ENCODE data around the gene INPP5F. TPM values are rescaled to one million over a fixed set of nuclear protein-coding genes. Genes with fewer than 3 reads are reported as not detected.

INPP5F gene
- total and polyA plus RNA-seq, 2 donors (not counting 1 experiment from before 2014, with no cell fraction given), result 15.0 to 23.3 TPM

DNA sequence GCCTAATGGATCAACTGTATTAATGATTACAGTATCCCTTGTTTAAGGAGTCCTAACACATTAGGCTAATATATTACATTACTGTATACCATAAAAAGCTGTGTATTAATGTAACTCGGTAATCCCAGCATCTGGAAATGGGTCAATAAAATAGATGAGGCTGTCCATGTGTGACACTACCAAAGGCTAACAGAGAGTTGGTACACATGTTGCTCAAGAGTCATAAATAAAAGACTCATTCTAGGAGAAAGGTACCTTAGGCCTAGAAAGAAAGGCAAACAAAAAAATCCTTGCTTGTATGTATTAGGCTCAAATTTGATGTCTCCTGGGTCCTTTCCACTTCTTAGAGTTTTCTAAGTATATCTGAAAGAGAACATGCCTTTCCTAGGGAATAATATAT is 132.2 kb downstream of the INPP5F start:
- TF ChIP-seq, protein P1, sequence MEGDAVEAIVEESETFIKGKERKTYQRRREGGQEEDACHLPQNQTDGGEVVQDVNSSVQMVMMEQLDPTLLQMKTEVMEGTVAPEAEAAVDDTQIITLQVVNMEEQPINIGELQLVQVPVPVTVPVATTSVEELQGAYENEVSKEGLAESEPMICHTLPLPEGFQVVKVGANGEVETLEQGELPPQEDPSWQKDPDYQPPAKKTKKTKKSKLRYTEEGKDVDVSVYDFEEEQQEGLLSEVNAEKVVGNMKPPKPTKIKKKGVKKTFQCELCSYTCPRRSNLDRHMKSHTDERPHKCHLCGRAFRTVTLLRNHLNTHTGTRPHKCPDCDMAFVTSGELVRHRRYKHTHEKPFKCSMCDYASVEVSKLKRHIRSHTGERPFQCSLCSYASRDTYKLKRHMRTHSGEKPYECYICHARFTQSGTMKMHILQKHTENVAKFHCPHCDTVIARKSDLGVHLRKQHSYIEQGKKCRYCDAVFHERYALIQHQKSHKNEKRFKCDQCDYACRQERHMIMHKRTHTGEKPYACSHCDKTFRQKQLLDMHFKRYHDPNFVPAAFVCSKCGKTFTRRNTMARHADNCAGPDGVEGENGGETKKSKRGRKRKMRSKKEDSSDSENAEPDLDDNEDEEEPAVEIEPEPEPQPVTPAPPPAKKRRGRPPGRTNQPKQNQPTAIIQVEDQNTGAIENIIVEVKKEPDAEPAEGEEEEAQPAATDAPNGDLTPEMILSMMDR (conservative IDR thresholded peaks at IDR 0.05 in 1 of 2, IDR thresholded peaks at IDR 0.05 in 1 of 2; ENCODE audit: low read depth in 1 of 2, low read length in 2 of 2), result no peak
- TF ChIP-seq EZH2 (IDR thresholded peaks at IDR 0.05; ENCODE audit: low read length, missing control alignments), result no peak
- Histone ChIP-seq H3K79me2 (ENCODE audit: control insufficient read depth, insufficient read depth, low read length) (peaks cover 37% of the 10 kb centered on the region), H3K9ac (ENCODE audit: insufficient read depth, low read length) (no peak overlapping the region)

DNA sequence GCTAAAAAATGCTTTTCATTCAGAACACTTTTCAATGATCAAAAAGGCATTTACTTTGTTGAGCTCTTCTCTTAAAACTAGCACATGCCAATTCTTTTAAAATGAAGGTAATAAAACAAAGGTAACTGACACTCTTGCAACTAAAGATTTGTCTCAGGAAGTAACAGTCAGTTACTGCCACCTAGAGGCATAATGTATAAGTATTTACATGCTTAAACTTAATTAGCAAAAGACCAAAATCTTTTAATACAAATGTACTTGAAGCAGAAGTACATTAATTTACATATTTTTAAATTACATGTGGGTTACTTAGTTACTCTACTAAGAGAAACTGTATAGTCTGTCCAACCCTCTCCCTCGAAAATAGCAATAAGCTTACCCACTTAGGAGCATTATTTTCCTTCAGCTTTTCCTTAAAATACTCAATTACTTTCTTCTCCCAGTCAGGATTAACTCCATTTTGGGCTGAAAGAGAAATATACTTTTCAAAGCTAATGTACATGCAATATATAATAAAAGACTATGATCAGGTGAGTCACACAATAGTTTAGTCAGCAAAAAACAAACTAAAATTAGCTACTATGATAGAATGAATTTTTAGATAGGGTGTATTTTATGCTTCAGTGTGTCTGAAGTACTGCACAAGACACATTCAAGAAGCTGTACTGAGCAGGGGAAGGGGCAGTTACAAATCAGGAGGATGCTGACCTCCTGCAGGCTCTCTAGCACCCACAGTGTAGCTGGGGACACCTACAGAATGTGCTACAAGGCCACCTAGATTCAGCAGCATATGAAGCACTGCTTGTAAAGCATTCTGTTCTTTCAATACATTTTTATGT is 133.8 kb downstream of the INPP5F start:
- Histone ChIP-seq H3K9ac (ENCODE audit: insufficient read depth, low read length) (no peak overlapping the region), H3K27ac (ENCODE audit: insufficient read depth, low read length) (no peak overlapping the region), H3K27me3 (ENCODE audit: control insufficient read depth, insufficient read depth, low read length) (no peaks in the 10 kb centered on the region), H2AFZ (ENCODE audit: low read length) (no peak overlapping the region), H4K20me1 (ENCODE audit: control insufficient read depth, extremely low read depth, insufficient read depth, low read length) (no peaks in the 10 kb centered on the region), H3K79me2 (ENCODE audit: control insufficient read depth, insufficient read depth, low read length) (peaks cover 49% of the 10 kb centered on the region), H3K4me3 (replicated peaks in 1 of 4; ENCODE audit: control extremely low read depth in 1 of 4, insufficient read depth in 1 of 4, low read depth in 3 of 4, low read length in 4 of 4) (no peak overlapping the region), H3K9me3 (ENCODE audit: control insufficient read depth, insufficient read depth, low read depth, low read length) (no peaks in the 10 kb centered on the region), H3K36me3 (ENCODE audit: control insufficient read depth, insufficient read depth, low read length) (peaks cover 3% of the 10 kb centered on the region), H3K4me1 (ENCODE audit: control insufficient read depth, extremely low read depth, insufficient read depth, low read length) (no peaks in the 10 kb centered on the region), H3K4me2 (ENCODE audit: extremely low read depth, insufficient read depth, low read length) (no peak overlapping the region)
- TF ChIP-seq, protein P1 (conservative IDR thresholded peaks at IDR 0.05 in 1 of 2, IDR thresholded peaks at IDR 0.05 in 1 of 2; ENCODE audit: low read depth in 1 of 2, low read length in 2 of 2), result peak; percentile 11 to 52
- TF ChIP-seq EZH2 (IDR thresholded peaks at IDR 0.05; ENCODE audit: low read length, missing control alignments), result no peak
- peak; percentile 42 to 73 for DNase-seq (ENCODE audit: low read depth in 2 of 2)

More for the DNA sequence above, 132.2 kb downstream of the INPP5F start:
- H3K27ac ChIP-seq (ENCODE audit: insufficient read depth, low read length), result no peak overlapping the region
- H3K27me3 ChIP-seq (ENCODE audit: control insufficient read depth, insufficient read depth, low read length), result no peaks in the 10 kb centered on the region
- no peak for DNase-seq (ENCODE audit: low read depth in 2 of 2)
- H3K4me2 ChIP-seq (ENCODE audit: extremely low read depth, insufficient read depth, low read length), result no peak overlapping the region
- H4K20me1 ChIP-seq (ENCODE audit: control insufficient read depth, extremely low read depth, insufficient read depth, low read length), result no peaks in the 10 kb centered on the region
- no peak overlapping the region for H3K4me3 ChIP-seq (replicated peaks in 1 of 4; ENCODE audit: control extremely low read depth in 1 of 4, insufficient read depth in 1 of 4, low read depth in 3 of 4, low read length in 4 of 4)
- peaks cover 8% of the 10 kb centered on the region for H3K36me3 ChIP-seq (ENCODE audit: control insufficient read depth, insufficient read depth, low read length)
- no peaks in the 10 kb centered on the region for H3K9me3 ChIP-seq (ENCODE audit: control insufficient read depth, insufficient read depth, low read depth, low read length)
- no peaks in the 10 kb centered on the region for H3K4me1 ChIP-seq (ENCODE audit: control insufficient read depth, extremely low read depth, insufficient read depth, low read length)
- H2AFZ ChIP-seq (ENCODE audit: low read length), result no peak overlapping the region

DNA sequence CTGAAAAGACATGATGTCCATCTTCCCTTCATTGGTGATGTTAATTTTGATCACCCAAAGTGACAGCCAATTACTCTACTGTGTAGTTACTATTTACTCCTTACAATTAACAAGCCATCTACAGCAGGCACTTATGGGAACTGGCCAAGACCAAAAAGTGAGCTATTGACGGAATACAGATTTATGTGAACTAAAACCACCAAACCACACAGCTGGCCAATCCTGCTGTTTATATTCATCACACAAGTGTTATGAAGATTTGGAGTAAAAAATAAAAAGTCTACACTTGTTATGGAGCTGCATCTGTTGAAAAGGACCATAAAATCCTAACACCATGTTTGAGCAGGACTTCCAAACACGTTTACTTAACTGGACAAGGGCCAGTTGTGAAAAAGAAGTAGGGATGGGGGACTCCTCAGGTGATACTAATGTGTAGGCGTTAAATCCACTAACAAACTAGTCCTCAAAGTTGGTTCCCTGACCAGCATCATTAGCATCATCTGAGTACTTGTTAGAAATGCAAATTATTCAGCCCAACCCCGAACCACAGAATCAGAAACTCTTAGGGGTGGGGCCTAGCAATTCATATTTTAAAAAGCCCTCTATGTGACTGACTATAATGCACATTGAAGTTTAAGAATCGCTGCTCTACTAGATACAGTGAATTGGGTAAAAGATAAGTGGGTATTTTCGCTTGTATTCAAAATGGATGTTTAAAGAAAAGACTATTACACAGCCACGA is 135.2 kb downstream of the INPP5F start:
- H3K27me3 ChIP-seq (ENCODE audit: control insufficient read depth, insufficient read depth, low read length), result no peaks in the 10 kb centered on the region
- H3K4me2 ChIP-seq (ENCODE audit: extremely low read depth, insufficient read depth, low read length), result no peak overlapping the region
- no peak overlapping the region for H3K4me3 ChIP-seq (replicated peaks in 1 of 4; ENCODE audit: control extremely low read depth in 1 of 4, insufficient read depth in 1 of 4, low read depth in 3 of 4, low read length in 4 of 4)
- peak; percentile 13 to 32 for DNase-seq (ENCODE audit: low read depth in 2 of 2)
- TF ChIP-seq, protein P1 (conservative IDR thresholded peaks at IDR 0.05 in 1 of 2, IDR thresholded peaks at IDR 0.05 in 1 of 2; ENCODE audit: low read depth in 1 of 2, low read length in 2 of 2), result no peak
- TF ChIP-seq EZH2 (IDR thresholded peaks at IDR 0.05; ENCODE audit: low read length, missing control alignments), result no peak
- H3K27ac ChIP-seq (ENCODE audit: insufficient read depth, low read length), result no peak overlapping the region
- peaks cover 63% of the 10 kb centered on the region for H3K79me2 ChIP-seq (ENCODE audit: control insufficient read depth, insufficient read depth, low read length)
- no peaks in the 10 kb centered on the region for H4K20me1 ChIP-seq (ENCODE audit: control insufficient read depth, extremely low read depth, insufficient read depth, low read length)
- H3K9me3 ChIP-seq (ENCODE audit: control insufficient read depth, insufficient read depth, low read depth, low read length), result no peaks in the 10 kb centered on the region
- H2AFZ ChIP-seq (ENCODE audit: low read length), result no peak overlapping the region
- H3K9ac ChIP-seq (ENCODE audit: insufficient read depth, low read length), result no peak overlapping the region
- H3K4me1 ChIP-seq (ENCODE audit: control insufficient read depth, extremely low read depth, insufficient read depth, low read length), result no peaks in the 10 kb centered on the region
- H3K36me3 ChIP-seq (ENCODE audit: control insufficient read depth, insufficient read depth, low read length), result peaks cover 3% of the 10 kb centered on the region
